Measurements from ENCODE around the gene PAX3.

DNA sequence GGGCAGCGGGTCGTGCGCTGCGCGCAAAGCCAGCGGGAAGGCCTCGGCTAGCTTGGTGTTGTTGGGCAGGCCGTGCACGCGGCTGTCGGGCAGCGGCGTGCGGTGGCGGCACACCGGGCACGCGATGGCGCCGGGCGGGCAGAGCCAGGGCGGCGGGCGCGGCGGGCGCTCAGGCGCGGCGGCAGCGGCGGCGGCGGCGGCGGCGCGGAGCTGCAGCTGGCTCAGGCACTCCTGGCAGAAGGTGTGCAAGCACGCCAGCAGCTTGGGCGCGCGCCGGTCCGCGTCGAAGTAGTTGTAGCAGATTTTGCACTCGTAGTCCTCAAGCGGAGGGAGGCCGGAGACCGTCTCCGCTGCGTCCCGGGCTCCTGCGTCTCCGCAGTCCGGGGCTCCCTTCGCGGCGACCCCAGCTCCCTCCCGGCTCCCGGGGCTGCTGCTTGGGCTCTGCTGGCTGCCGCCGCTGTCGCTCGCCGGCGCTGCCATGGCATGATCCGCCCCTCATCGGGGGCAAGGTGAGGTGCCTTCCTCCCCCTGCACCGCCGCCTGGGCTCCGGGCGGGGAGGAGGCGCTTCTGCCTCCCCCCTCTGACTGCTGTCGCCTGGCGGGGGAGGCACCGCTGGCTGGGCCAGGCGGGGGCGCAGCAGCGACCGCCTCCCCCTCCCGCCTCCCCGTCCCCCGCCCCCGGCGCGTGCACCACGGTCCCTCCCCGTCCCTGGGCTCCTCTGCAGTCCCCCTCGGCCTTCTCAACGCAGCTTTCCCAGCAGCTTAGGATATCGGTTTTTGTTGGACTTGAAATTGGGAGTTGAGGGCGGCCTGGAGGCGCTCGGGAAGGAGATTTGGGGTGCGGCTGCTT, 21.0 kb upstream of the PAX3 start:
- TF ChIP-seq, protein P1, sequence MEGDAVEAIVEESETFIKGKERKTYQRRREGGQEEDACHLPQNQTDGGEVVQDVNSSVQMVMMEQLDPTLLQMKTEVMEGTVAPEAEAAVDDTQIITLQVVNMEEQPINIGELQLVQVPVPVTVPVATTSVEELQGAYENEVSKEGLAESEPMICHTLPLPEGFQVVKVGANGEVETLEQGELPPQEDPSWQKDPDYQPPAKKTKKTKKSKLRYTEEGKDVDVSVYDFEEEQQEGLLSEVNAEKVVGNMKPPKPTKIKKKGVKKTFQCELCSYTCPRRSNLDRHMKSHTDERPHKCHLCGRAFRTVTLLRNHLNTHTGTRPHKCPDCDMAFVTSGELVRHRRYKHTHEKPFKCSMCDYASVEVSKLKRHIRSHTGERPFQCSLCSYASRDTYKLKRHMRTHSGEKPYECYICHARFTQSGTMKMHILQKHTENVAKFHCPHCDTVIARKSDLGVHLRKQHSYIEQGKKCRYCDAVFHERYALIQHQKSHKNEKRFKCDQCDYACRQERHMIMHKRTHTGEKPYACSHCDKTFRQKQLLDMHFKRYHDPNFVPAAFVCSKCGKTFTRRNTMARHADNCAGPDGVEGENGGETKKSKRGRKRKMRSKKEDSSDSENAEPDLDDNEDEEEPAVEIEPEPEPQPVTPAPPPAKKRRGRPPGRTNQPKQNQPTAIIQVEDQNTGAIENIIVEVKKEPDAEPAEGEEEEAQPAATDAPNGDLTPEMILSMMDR (IDR thresholded peaks at IDR 0.05; ENCODE audit: low read depth, low read length, missing input control): no peak
- TF ChIP-seq SP1 (IDR thresholded peaks at IDR 0.05): no peak
